Left lung (tissue), 10 donors: ENCODE data around the gene SETD6. TPM values are rescaled to one million over a fixed set of nuclear protein-coding genes. Genes with fewer than 3 reads are reported as not detected.
"Not testable (repeated sequence)": the region's sequence is repeated elsewhere in the genome, so short reads cannot be mapped to it uniquely, and the experiment has no call there.

Experiments
- ATAC-seq: fragments of 200-7000 bp; cut with Tn5 transposase; one replicate; pipeline ENCODE4 v1.9.1; 2020; ENCODE audit warnings: moderate library complexity
- DNase-seq, 4 donors: peaks; one replicate each; pipeline ENCODE4 v3.0.0-alpha.2; 2013 to 2020
- H3K27ac ChIP-seq, 2 donors: fragments of 200-600 bp; sonication (generic) in 1 of 2; one replicate each; pipeline versions ENCODE4 v1.5.0 to v1.8.0; 2020 to 2021
- H3K27me3 ChIP-seq, 2 donors: fragments of 200-600 bp; sonication (generic) in 1 of 2; one replicate each; pipeline versions ENCODE4 v1.5.0 to v1.8.0; 2020 to 2021
- H3K36me3 ChIP-seq, 2 donors: fragments of 200-600 bp; sonication (generic) in 1 of 2; one replicate each; pipeline versions ENCODE4 v1.5.0 to v1.8.0; 2020 to 2021
- H3K4me1 ChIP-seq, 2 donors: fragments of 200-600 bp; one replicate each; pipeline ENCODE4 v1.8.0; 2021
- H3K4me3 ChIP-seq, 2 donors: fragments of 200-600 bp; sonication (generic) in 1 of 2; one replicate each; pipeline versions ENCODE4 v1.5.0 to v1.8.0; 2020 to 2021; ENCODE audit warnings: mild to moderate bottlenecking in 1 of 2
- H3K9me3 ChIP-seq, 2 donors: fragments of 200-600 bp; sonication (generic) in 1 of 2; one replicate each; pipeline versions ENCODE4 v1.5.0 to v1.8.0; 2020 to 2021
- intact Hi-C, 2 donors: fragments of 100-400 bp; cut with DNase I; formaldehyde crosslinking; loops; one replicate each; pipeline versions ENCODE4 v1.11.2 to v1.14.2; 2022
- polyA plus RNA-seq, 6 donors: library from polyadenylated mRNA; unstranded; fragments of 120-200 nt; gene quantifications; one replicate each; pipeline ENCODE4 v1.2.1, GENCODE V29; 2013; ENCODE audit not compliant: insufficient read length in 6 of 6
- total RNA-seq, 2 donors: library from RNA; stranded (reverse); fragmentation: NEBNext Ultra II Directional; extraction: Animal tissue kit (Norgen Biotek cat#: 25700); gene quantifications; one replicate each; pipeline ENCODE4 v1.2.1, GENCODE V29; 2021
- TF ChIP-seq, protein P1 (sequence below), 2 donors: fragments of 200-600 bp; sonication (generic) in 1 of 2; IDR thresholded peaks; one replicate each; pipeline versions ENCODE4 v1.5.0 to v1.8.0; 2021; ENCODE audit warnings: antibody characterized with exemption in 2 of 2
- donor health status: DM: no; HTN: yes; CAD: no.
- donor health status: DM: no; HTN: no; CAD: no.

The SETD6 gene
- total and polyA plus RNA-seq, 8 donors: 14.3 to 39.1 (median 32.3) TPM

- Histone ChIP-seq H3K4me3 (no peak overlapping the region), H3K36me3 (peaks cover 0 to 87% of the 10 kb centered on the region in 2 donors), H3K27me3 (no peaks in the 10 kb centered on the region), H3K9me3 (no peaks in the 10 kb centered on the region), H3K4me1 (no peaks in the 10 kb centered on the region), H3K27ac (no peak overlapping the region)
- peak; percentile 24 for ATAC-seq
- intact Hi-C loops: no loop called here
- no peak for DNase-seq
- TF ChIP-seq, protein P1, sequence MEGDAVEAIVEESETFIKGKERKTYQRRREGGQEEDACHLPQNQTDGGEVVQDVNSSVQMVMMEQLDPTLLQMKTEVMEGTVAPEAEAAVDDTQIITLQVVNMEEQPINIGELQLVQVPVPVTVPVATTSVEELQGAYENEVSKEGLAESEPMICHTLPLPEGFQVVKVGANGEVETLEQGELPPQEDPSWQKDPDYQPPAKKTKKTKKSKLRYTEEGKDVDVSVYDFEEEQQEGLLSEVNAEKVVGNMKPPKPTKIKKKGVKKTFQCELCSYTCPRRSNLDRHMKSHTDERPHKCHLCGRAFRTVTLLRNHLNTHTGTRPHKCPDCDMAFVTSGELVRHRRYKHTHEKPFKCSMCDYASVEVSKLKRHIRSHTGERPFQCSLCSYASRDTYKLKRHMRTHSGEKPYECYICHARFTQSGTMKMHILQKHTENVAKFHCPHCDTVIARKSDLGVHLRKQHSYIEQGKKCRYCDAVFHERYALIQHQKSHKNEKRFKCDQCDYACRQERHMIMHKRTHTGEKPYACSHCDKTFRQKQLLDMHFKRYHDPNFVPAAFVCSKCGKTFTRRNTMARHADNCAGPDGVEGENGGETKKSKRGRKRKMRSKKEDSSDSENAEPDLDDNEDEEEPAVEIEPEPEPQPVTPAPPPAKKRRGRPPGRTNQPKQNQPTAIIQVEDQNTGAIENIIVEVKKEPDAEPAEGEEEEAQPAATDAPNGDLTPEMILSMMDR (IDR thresholded peaks at IDR 0.05): no peak
Measured at GRCh38 chr16:58563235-58563634, 47.9 kb downstream of the SETD6 start.

DNA sequence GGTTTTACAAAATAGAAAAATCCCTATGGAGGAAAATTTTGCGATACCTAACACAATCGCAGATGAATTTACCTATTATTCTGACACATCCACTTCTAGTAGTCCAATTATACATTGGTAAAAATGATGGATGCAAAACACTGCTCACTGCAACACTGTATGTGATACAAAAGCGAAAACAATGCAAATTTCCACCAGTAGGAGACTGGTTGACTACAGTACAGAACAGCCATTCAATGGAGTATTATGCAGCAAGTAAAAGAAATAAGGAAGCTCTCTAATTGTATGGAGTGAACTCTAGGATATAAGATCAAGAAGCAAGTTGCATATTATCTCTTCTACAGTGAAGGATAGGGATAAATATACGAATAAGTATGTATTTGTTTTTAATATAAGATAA lies 48.5 kb downstream of the SETD6 start:
- TF ChIP-seq, protein P1 (IDR thresholded peaks at IDR 0.05): no peak
- ATAC-seq (no peak), DNase-seq (no peak)
- no peak overlapping the region for H3K4me3 ChIP-seq
- no peak overlapping the region for H3K27ac ChIP-seq
- no peaks in the 10 kb centered on the region for H3K27me3 ChIP-seq
- intact Hi-C loops: no loop called here
- no peaks in the 10 kb centered on the region for H3K9me3 ChIP-seq
- H3K36me3 ChIP-seq: peaks cover 0 to 88% of the 10 kb centered on the region in 2 donors
- H3K4me1 ChIP-seq: no peaks in the 10 kb centered on the region

DNA sequence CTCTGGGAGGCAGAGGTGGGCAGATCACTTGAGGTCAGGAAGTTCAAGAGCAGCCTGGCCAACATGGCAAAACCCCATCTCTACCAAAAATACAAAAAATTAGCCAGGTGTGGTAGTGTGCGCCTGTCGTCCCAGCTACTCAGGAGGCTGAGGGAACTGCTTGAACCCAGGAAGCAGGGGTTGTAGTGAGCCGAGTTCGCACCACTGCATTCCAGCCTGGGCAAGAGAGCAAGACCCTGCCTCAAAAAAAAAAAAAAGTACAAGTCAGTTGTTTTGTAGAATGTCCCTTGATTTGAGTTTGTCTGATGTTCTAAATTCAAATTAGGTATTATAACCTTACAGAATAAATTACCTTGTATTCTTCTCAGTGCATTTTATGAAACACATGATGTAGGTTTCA lies 50.4 kb downstream of the SETD6 start:
- H3K4me1 ChIP-seq, H3K9me3 ChIP-seq, ATAC-seq, DNase-seq, intact Hi-C loops, H3K4me3 ChIP-seq, H3K27me3 ChIP-seq, H3K27ac ChIP-seq: not testable (repeated sequence)
- peaks cover 0 to 88% of the 10 kb centered on the region in 2 donors for H3K36me3 ChIP-seq

Other genes starting within 250 kb of the SETD6 start
- gene PRSS54, start 220.5 kb upstream of the SETD6 start, total RNA-seq: not detected
- not detected for gene PRSS54, start 220.5 kb upstream of the SETD6 start, polyA plus RNA-seq
- gene GINS3, start 123.0 kb upstream of the SETD6 start, total RNA-seq: 1 to 10 TPM; 4.8 to 5.0 TPM
- gene GINS3, start 123.0 kb upstream of the SETD6 start, polyA plus RNA-seq: 10 to 100 TPM in 4 of 6 donors, 1 to 10 TPM in 2; 9.7 to 14.6 (median 11.2) TPM
- 10 to 100 TPM; 11.3 to 15.1 TPM for gene NDRG4, start 15.4 kb upstream of the SETD6 start, total RNA-seq
- gene NDRG4, start 15.4 kb upstream of the SETD6 start, polyA plus RNA-seq: 10 to 100 TPM in 5 of 6 donors, 1 to 10 TPM in 1; 10.0 to 16.3 (median 13.1) TPM
- gene CNOT1, start 114.3 kb downstream of the SETD6 start, total RNA-seq: 100 to 1,000 TPM; 137 to 166 TPM
- 100 to 1,000 TPM; 166 to 209 (median 191) TPM for gene CNOT1, start 114.3 kb downstream of the SETD6 start, polyA plus RNA-seq
- gene SLC38A7, start 169.3 kb downstream of the SETD6 start, total RNA-seq: 10 to 100 TPM; 25.1 to 32.6 TPM
- 10 to 100 TPM; 12.2 to 14.1 (median 12.8) TPM for gene SLC38A7, start 169.3 kb downstream of the SETD6 start, polyA plus RNA-seq
- 10 to 100 TPM; 61.2 to 70.5 TPM for gene GOT2, start 218.8 kb downstream of the SETD6 start, total RNA-seq
- gene GOT2, start 218.8 kb downstream of the SETD6 start, polyA plus RNA-seq: 10 to 100 TPM; 51.9 to 58.9 (median 55.7) TPM